NCI-H2081 (cell line): ENCODE measurements around the gene KCND1.
A peak's percentile ranks its signal among the peaks of the same experiment; 100 is the strongest.
"Not testable (repeated sequence)": the region's sequence is repeated elsewhere in the genome, so short reads cannot be mapped to it uniquely, and the experiment has no call there.

Experiments
- DNase-seq, 2 experiments: peaks; one replicate each; lab custom pipeline; 2025; lab: John Stamatoyannopoulos, UW

The KCND1 gene

DNA sequence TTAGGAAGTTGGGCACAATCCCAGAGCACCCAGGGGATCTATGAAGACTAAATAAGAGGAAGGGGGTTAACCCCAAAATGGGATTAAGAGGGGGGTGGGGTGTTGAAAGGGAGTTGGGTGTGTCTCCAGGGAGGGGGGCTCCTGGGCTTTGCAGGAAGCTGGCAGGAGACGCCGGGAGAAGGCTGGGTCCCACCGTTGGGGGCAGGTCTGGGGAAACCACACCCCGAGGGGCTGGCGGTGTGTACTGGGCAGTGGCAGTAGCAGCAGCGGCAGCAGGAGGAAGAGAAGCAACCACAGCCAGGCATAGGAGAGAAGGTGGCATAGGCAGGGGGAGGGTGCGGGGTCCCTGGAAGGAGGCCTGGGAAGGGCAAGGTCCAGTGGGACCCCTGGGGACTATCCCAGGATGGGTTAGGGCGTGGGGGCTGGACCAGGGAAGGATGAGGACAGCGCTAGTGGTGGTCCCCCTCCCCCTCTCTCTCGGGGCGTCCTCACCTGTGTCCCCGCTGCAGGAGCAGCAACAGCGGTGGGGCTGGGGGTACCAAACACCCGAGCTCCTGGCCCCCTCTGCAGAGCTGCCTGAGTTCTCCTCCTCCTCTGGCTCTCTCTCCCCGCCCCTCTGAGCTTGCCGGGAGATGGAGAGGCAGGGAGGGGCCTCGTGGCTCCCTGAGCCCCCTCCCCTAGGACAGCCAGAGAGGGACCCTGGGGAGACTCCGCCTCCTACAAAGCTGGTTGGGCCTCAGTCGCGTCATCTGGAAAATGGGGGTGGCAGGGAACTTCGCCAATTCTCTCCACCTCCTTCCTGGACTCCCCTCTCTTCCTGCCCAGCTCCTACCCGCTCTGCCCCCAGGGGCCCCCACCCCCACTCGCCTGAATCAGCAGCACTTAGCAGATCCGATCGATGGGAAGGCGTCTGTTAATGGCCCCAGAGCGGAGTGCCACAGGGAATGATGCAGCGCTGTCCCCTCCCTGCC lies at the start of gene KCND1:
Gene KCND1 (minus strand): TSS at position 596 of the 971 bp plus-strand sequence. CDS start 1,573 bp downstream, outside the sequence.
- peak in 1 of 2 experiments; percentile 20 for DNase-seq

GRCh38 chrX:49019599-49020249 lies 48.1 kb upstream of the KCND1 start:
- no peak for DNase-seq

- DNase-seq, result no peak
Measured at GRCh38 chrX:49019050-49019449, 47.4 kb upstream of the KCND1 start.

DNA sequence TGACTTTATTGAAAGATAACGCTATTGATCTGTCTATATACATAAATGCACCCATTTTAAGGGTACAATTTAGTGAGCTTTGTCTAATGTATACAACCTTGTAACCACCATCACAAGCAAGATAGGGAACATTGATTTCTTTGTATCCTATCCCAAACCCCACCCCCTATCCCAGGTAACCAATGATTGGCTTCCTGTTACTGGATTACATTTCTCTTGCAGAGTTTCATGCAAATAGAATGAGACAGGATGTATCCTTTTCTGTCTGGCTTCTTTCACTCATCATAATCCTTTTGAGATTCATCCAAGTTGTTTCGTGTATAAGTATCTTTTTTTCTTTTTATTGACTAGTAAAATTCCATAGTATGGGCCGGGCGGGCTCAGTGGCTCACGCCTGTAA lies 32.1 kb upstream of the KCND1 start:
- DNase-seq, result no peak

DNA sequence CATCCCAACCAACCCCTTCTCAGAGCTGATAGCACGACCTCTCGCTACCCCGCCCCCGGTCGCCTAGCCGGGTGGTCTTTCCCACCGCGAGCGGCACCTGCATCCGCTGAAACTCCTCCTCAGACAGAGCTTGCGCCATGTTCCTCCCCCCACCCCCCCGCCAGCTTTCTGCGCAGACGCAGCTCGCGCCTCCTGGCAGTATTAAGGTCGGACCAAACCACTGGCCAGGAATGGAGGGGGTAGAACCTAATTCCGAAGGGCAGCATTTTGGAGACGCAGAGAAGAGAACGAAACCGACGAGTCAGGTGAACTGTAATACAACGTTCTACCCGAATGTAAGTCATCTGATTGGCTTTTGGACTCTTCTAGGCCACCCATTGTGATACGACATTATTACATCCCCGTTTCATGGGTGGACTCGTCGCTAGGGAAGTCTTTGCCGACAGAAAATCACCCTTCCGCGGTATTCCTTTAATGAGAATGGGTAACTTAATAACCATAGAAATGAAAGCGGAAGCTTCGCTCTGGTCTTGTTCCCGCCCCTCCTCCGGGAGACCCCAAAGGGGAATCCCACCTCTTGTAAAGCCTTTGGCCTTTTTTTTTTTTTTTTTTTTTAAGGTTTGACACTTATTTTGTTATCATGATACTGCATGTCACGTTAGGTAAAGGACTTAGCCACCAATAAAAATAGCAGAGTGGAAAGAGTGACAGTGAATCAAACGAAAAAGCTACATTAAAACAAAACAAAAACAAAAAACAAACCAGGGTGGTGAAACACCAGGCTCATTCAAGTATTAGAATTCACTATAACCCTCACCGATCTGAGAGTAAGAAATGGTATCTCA lies 30.7 kb upstream of the KCND1 start, which contains the start of gene GRIPAP1:
Gene GRIPAP1 (minus strand): TSS at position 174 of the 845 bp plus-strand sequence. CDS start 35 bp downstream, at position 139.
- peak; percentile 81 to 85 for DNase-seq

GRCh38 chrX:49001521-49002090 lies 30.0 kb upstream of the KCND1 start:
- DNase-seq, result peak in 1 of 2 experiments; percentile 25

DNA sequence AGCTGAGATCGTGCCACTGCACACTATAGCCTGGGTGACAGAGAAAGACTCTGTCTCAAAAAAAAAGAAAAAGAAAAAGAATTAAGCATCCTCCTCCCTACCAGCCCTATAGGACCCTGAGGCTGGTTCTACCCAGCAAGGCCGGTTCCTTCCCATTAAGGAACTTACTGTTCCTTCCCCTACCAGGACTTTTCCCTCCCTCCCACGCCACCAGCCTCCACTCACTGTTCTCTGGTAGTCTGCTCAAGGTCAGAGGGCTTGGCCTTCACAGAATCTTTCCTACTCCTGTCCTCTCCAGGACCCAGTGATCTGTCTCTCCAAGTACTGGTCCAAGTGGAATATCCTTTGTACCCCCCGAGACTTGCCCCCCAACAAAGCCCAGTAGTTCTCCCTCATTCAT lies 29.0 kb upstream of the KCND1 start:
- DNase-seq, result no peak

DNA sequence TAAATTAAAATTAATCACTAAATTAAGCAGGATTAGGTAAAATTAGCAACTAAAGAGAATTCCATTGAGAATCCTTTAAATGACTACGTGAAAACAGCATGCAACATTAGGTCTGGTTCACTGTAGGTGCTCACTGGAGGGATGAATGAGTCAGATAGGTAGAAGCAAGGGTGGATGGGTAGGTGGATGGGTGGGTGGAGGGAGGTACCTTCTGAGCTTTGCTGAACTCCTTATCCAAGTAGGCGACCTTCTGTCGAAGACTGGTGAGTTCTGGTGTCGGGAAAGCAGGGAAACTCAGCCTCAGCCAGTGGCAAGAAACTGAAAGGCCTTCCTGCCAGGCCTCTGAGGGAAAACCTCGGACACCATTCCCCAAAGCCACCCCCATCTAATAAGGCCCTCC lies 27.4 kb upstream of the KCND1 start:
- no peak for DNase-seq

DNA sequence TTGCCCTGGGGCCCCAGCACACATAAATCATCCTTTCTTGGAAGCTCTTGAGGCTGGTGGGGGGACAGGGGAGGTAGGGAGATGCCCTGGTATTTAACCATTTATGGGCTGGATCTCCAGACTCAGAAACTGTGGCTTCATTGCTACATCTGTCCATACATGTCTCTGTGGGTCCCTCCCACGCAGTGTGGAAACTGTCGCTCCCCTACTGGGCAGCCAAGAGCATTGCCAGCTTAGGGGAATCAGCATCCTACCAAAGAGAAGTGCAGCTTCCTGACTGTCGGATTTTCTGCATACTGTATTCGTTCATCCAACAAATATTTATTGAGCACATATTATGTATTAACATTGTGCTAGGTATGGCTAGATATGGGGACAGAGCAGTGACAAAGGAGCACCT lies 26.7 kb upstream of the KCND1 start:
- no peak for DNase-seq

DNA sequence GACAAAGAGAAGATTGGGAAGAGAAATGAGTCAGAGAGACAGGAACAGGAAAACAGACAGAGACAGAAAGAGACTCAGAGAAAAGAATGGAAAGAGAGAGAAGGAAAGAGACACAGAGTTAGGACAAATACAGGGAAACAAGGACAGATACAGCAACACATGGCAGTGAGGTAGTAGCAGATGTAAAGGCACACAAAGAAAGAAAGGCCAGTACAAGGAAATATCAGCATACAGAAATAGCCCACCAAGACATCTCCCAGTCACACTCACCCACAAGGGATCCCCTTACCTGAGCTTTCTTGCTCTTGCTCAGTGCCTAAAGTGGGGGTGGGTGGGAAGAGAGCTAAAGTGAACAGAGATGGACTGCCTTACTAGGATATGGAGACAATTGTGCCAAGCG lies 26.2 kb upstream of the KCND1 start:
- no peak for DNase-seq

DNA sequence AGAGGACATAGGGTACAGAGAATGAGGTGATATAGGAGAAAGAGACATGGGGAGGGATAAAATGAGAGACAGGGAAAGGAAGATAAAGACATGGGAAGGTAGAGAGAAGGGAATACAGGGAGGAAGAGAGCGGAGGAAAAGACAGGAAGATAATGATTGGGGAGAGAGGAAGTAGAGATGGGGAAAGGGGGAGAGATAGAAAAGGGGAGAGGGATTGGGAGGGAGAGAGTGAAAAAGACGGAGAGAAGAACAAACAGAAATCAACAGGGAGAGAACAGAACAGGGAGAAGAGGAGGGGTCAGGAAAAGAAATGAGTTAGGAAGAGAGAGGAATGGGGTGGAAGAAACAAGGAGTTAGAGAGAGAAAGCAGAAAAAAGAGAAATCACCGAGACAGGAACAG lies 25.8 kb upstream of the KCND1 start:
- no peak for DNase-seq

DNA sequence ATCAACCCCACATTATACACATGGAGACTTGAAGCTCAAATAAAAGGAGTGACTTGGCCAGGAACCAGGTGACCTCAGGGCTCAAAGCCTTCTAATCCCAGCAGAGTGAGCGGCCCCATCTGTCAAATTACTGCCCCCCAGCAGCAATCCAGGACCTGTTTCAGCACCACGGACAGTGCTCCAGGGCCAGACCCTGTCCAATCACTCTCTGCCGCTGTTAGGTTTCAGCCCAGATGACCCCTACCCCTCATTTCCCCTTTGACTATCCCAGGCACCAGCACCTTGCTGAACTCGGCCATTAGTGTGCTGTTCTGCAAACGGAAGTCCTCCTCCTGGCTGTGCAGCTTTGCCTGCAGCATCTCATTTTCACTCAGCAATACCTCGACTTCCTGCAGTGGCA lies 25.3 kb upstream of the KCND1 start:
- DNase-seq, result no peak

- no peak for DNase-seq
Measured at GRCh38 chrX:48992341-48992740, 20.7 kb upstream of the KCND1 start.

DNA sequence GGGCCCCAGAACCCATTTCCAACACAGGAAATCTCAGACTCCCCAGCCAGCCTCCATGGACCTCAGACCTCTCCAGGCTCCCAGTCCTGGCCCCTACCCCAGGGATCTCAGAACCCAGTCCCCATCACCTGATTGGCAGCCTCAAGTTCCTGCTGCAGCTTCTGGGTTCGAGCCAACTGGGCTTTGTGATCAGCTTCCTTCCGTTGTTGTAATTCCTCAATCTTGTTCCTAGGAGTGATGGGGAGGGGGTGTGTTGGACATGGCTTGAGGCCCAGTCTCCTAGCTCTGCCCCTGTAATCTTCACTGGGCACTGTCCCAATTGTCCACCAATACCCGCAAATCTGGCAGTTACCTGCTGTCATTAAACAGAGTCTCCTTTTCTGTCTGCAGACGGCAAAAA lies 17.8 kb upstream of the KCND1 start:
- peak; percentile 15 to 39 for DNase-seq

- no peak for DNase-seq
Measured at GRCh38 chrX:48983896-48984295, 12.3 kb upstream of the KCND1 start.

- no peak for DNase-seq
Measured at GRCh38 chrX:48983081-48983480, 11.4 kb upstream of the KCND1 start.

DNA sequence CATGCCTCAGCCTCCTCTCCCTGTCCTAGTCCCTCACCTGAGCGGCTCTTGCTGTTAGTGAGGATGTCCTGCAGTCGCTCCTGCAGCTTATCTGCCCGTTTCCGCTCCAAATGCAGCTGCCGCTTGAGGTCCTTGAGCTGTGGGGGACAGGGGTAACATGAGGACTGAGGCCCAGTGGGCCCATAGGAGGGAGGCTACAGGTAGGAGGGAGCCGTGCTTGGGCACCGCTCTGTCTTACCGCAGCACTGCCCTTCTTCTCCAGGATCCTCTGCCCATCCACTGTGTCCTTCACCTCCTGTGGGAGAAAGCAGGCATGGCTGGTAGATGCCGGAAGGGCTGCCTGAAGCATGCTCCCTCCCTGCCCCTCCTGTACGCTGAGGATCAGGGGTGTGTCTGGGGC lies 9.5 kb upstream of the KCND1 start:
- no peak for DNase-seq

DNA sequence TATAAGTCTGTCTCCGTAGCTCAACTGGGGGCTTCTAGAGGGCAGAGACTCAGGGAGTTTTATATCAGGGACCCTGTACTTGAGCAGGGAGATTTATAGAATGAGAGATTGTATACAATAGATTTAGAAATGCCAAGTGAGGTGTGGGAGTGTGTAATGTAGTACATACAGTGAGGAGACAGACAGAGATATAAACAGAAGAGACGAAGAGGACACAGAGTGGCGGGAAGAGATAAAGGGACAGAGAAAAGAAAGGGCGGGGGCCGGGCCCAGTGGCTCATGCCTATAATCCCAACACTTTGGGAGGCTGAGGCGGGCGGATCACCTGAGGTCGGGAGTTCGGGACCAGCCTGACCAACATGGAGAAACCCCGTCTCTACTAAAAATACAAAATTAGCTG lies 8.7 kb upstream of the KCND1 start:
- not testable (repeated sequence) for DNase-seq

GRCh38 chrX:48978226-48978625 lies 6.6 kb upstream of the KCND1 start:
- DNase-seq, result no peak

GRCh38 chrX:48976086-48976485 lies 4.4 kb upstream of the KCND1 start:
- no peak for DNase-seq

DNA sequence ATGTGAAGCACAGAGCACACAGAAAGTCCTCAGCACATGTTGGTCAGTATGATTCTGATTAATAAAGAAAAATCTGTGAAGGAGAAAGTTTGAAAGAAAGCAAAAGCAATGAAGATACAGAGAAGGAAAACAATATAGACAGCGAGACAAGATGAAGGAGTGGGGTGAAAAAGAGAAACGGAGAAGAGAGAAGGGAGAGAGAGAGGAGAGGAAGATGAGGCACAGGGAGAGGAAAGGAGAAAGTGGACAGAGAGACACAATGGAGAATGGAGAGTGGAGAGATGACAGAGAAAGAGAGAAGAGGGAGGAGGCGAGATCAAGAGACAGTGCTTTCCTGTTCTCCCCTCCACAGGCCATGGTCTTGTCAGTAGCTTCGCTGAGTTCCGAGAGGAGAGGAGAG lies 3.9 kb upstream of the KCND1 start:
- no peak for DNase-seq

DNA sequence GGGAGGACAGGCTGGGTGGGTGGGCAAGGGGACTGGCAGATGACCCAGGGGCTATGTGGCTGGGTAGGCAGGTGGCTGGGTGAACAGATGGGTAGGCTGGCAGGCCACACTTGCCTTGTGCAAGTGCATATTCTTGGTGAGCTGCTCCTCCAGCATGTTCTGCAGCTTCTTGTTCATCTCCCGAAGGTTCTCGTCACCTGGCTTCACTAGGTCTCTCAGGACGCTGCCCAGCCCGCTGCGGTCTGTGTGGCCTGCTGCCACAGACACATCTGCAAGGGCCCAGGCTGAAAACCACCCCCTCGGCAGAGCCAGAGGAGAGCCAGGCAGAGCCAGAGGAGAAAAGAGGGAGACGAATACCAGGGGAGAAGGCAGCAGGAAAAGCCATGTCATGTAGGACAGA lies 3.4 kb upstream of the KCND1 start:
- DNase-seq, result no peak
